Right atrium auricular region (tissue), 2 donors: ENCODE measurements around the gene FLT1. TPM values are rescaled to one million over a fixed set of nuclear protein-coding genes. Genes with fewer than 3 reads are reported as not detected.

Source experiments
- DNase-seq: peaks from one replicate; pipeline ENCODE4 v3.0.0-alpha.2; 2019; ENCODE audit warnings: low spot score
- H3K27ac ChIP-seq, 2 donors: fragments of 200-600 bp; sonication (generic); 1 replicate in 1 of 2; 2 replicates in 1 of 2; pipeline ENCODE4 v1.5.1; 2016 to 2019
- H3K27me3 ChIP-seq, 2 donors: fragments of 200-600 bp; sonication (generic); one replicate each; pipeline versions ENCODE4 v1.5.1 to v1.6.0; 2017 to 2019
- H3K36me3 ChIP-seq: fragments of 200-600 bp; sonication (generic); one replicate; pipeline ENCODE4 v1.5.1; 2016
- H3K4me1 ChIP-seq, 2 donors: fragments of 200-600 bp; sonication (generic); one replicate each; pipeline versions ENCODE4 v1.5.1 to v1.6.0; 2017 to 2019
- H3K4me3 ChIP-seq, 2 donors: fragments of 200-600 bp; sonication (generic); 1 replicate in 1 of 2; 2 replicates in 1 of 2; pipeline ENCODE4 v1.5.1; 2017 to 2019; ENCODE audit warnings: mild to moderate bottlenecking in 1 of 2, moderate library complexity in 1 of 2
- H3K9me3 ChIP-seq, 2 donors: fragments of 200-600 bp; sonication (generic); one replicate each; pipeline ENCODE4 v1.5.1; 2019
- CTCF ChIP-seq, 2 donors: fragments of 200-600 bp; sonication (generic); IDR thresholded peaks; one replicate each; pipeline ENCODE4 v1.5.1; 2019; ENCODE audit warnings: antibody characterized with exemption in 2 of 2
- total RNA-seq, 2 donors: library from RNA; depleted of rRNA; stranded (reverse); fragments of >200 nt; gene quantifications; one replicate each; pipeline ENCODE4 v1.1.0, GENCODE V29; 2016

Gene FLT1
- total RNA-seq, 2 donors from 2014 or later: 40.0 to 51.3 TPM

GRCh38 chr13:28313579-28313978 lies 181.3 kb downstream of the FLT1 start:
- no peaks in the 10 kb centered on the region for H3K4me1 ChIP-seq
- no peak for DNase-seq
- no peak overlapping the region for H3K27ac ChIP-seq
- TF ChIP-seq CTCF (IDR thresholded peaks at IDR 0.05): no peak
- H3K4me3 ChIP-seq: no peak overlapping the region
- no peaks in the 10 kb centered on the region for H3K27me3 ChIP-seq
- H3K36me3 ChIP-seq: no peaks in the 10 kb centered on the region
- no peaks in the 10 kb centered on the region for H3K9me3 ChIP-seq

- no peak for DNase-seq
- H3K9me3 ChIP-seq: no peaks in the 10 kb centered on the region
- H3K27me3 ChIP-seq: no peaks in the 10 kb centered on the region
- H3K27ac ChIP-seq: no peak overlapping the region
- no peak overlapping the region for H3K4me3 ChIP-seq
- H3K36me3 ChIP-seq: no peaks in the 10 kb centered on the region
- no peak for TF ChIP-seq CTCF (IDR thresholded peaks at IDR 0.05)
- H3K4me1 ChIP-seq: no peaks in the 10 kb centered on the region
These were observed 188.6 kb downstream of the FLT1 start for GRCh38 chr13:28306325-28306724.

- no peak for DNase-seq
- no peaks in the 10 kb centered on the region for H3K4me1 ChIP-seq
- H3K27me3 ChIP-seq: no peaks in the 10 kb centered on the region
- no peak overlapping the region for H3K4me3 ChIP-seq
- no peak overlapping the region for H3K27ac ChIP-seq
- TF ChIP-seq CTCF (IDR thresholded peaks at IDR 0.05): no peak
- H3K9me3 ChIP-seq: no peaks in the 10 kb centered on the region
- no peaks in the 10 kb centered on the region for H3K36me3 ChIP-seq
These were observed 193.1 kb downstream of the FLT1 start for GRCh38 chr13:28301839-28302238.

GRCh38 chr13:28299916-28300315 lies 195.0 kb downstream of the FLT1 start:
- no peak overlapping the region for H3K4me3 ChIP-seq
- TF ChIP-seq CTCF (IDR thresholded peaks at IDR 0.05): no peak
- no peaks in the 10 kb centered on the region for H3K36me3 ChIP-seq
- no peak for DNase-seq
- no peak overlapping the region for H3K27ac ChIP-seq
- no peaks in the 10 kb centered on the region for H3K27me3 ChIP-seq
- no peaks in the 10 kb centered on the region for H3K4me1 ChIP-seq
- H3K9me3 ChIP-seq: no peaks in the 10 kb centered on the region

GRCh38 chr13:28297341-28297740 lies 197.6 kb downstream of the FLT1 start:
- Histone ChIP-seq H3K4me1 (no peaks in the 10 kb centered on the region), H3K27ac (no peak overlapping the region), H3K36me3 (peaks cover 17% of the 10 kb centered on the region), H3K9me3 (no peaks in the 10 kb centered on the region), H3K4me3 (no peak overlapping the region), H3K27me3 (no peaks in the 10 kb centered on the region)
- DNase-seq: no peak
- no peak for TF ChIP-seq CTCF (IDR thresholded peaks at IDR 0.05)

- DNase-seq: no peak
- no peaks in the 10 kb centered on the region for H3K27me3 ChIP-seq
- H3K4me1 ChIP-seq: no peaks in the 10 kb centered on the region
- TF ChIP-seq CTCF (IDR thresholded peaks at IDR 0.05): no peak
- H3K27ac ChIP-seq: no peak overlapping the region
- no peaks in the 10 kb centered on the region for H3K9me3 ChIP-seq
- no peak overlapping the region for H3K4me3 ChIP-seq
- peaks cover 50% of the 10 kb centered on the region for H3K36me3 ChIP-seq
These were observed 208.7 kb downstream of the FLT1 start for GRCh38 chr13:28286263-28286662.
